B cell (primary cell): ENCODE results near the gene MAG. TPM values are rescaled to one million over a fixed set of nuclear protein-coding genes. Genes with fewer than 3 reads are reported as not detected.
A peak's percentile ranks its signal among the peaks of the same experiment; 100 is the strongest.

Experiments
- ATAC-seq: fragments of 200-7000 bp; cut with Tn5 transposase; one replicate; pipeline ENCODE4 v1.10.0; 2021; ENCODE audit warnings: low read depth, mild to moderate bottlenecking, moderate number of reproducible peaks, moderate library complexity
- CTCF ChIA-PET: fragments of 350-600 bp; sonication (Branson Sonifier 250); formaldehyde crosslinking; loops from one replicate; lab custom pipeline; 2021; ENCODE audit warnings: antibody characterized with exemption, inconsistent platforms; lab: Charles Lee
- POLR2A ChIA-PET: fragments of 350-600 bp; sonication (Branson Sonifier 250); formaldehyde crosslinking; loops from one replicate; lab custom pipeline; 2021; ENCODE audit warnings: antibody characterized with exemption; lab: Charles Lee
- DNase-seq: peaks from one replicate; pipeline ENCODE4 v3.0.0; 2013
- H2AFZ ChIP-seq: 2 replicates; pipeline ENCODE4 v1.6.1; 2012; ENCODE audit warnings: mild to moderate bottlenecking, low read depth, low read length; ENCODE audit not compliant: insufficient read depth, poor library complexity, severe bottlenecking
- H3K27ac ChIP-seq, 2 donors: 1 replicate in 1 of 2; 2 replicates in 1 of 2; pipeline ENCODE4 v1.5.1; 2012 to 2013; ENCODE audit warnings: low read length in 2 of 2, mild to moderate bottlenecking in 2 of 2, moderate library complexity in 1 of 2
- H3K27me3 ChIP-seq, 4 experiments: fragments of 200-600 bp in 1 of 4; sonication (generic) in 1 of 4; replicated peaks in 1 of 4; 1 replicate in 2 of 4; 2 replicates in 2 of 4; pipeline versions ENCODE4 v1.6.1 to v1.7.0; 2013 to 2016; ENCODE audit warnings: low read length in 3 of 4, mild to moderate bottlenecking in 2 of 4, mixed read lengths in 1 of 4, moderate library complexity in 1 of 4; ENCODE audit not compliant: insufficient read depth in 4 of 4, control insufficient read depth in 3 of 4; ENCODE audit errors: control extremely low read depth in 1 of 4
- H3K36me3 ChIP-seq, 2 experiments: replicated peaks in 1 of 2; 1 replicate in 1 of 2; 2 replicates in 1 of 2; pipeline versions ENCODE4 v1.6.1 to v1.7.1; 2013; ENCODE audit warnings: low read length in 1 of 2; ENCODE audit not compliant: insufficient read depth in 2 of 2, control insufficient read depth in 1 of 2; ENCODE audit errors: control extremely low read depth in 1 of 2, extremely low read depth in 1 of 2
- H3K4me1 ChIP-seq, 2 donors: fragments of 200-600 bp in 1 of 2; sonication (generic) in 1 of 2; 1 replicate in 1 of 2; 2 replicates in 1 of 2; pipeline versions ENCODE4 v1.5.1 to v1.6.1; 2013 to 2017; ENCODE audit warnings: low read length in 2 of 2; ENCODE audit not compliant: control insufficient read depth in 2 of 2, insufficient read depth in 2 of 2
- H3K4me2 ChIP-seq: replicated peaks from 2 replicates; pipeline ENCODE3; 2012; ENCODE audit warnings: mild to moderate bottlenecking, low read depth, low read length; ENCODE audit not compliant: poor library complexity, severe bottlenecking
- H3K4me3 ChIP-seq, 5 experiments: fragments of 200-600 bp in 1 of 5; sonication (generic) in 1 of 5; 1 replicate in 3 of 5; 2 replicates in 2 of 5; pipeline versions ENCODE4 v1.5.1 to v1.7.0; 2011 to 2016; ENCODE audit warnings: low read length in 4 of 5, mild to moderate bottlenecking in 4 of 5, low read depth in 2 of 5, control low read depth in 1 of 5, moderate library complexity in 1 of 5; ENCODE audit not compliant: insufficient read depth in 1 of 5; ENCODE audit errors: control extremely low read depth in 1 of 5, extremely low read depth in 1 of 5
- H3K79me2 ChIP-seq: fragments of 200-600 bp; sonication (generic); one replicate; pipeline ENCODE4 v1.6.0; 2016; ENCODE audit warnings: low read length; ENCODE audit not compliant: control insufficient read depth, insufficient read depth
- H3K9ac ChIP-seq: fragments of 200-600 bp; sonication (generic); 2 replicates; pipeline ENCODE4 v1.6.1; 2017; ENCODE audit warnings: mild to moderate bottlenecking, low read length, moderate library complexity
- H3K9me3 ChIP-seq, 3 donors: one replicate each; pipeline versions ENCODE4 v1.6.1 to v1.7.1; 2013; ENCODE audit warnings: low read length in 2 of 3; ENCODE audit not compliant: control insufficient read depth in 2 of 3, insufficient read depth in 1 of 3; ENCODE audit errors: control extremely low read depth in 1 of 3
- H4K20me1 ChIP-seq: 2 replicates; pipeline ENCODE4 v1.6.0; 2012; ENCODE audit warnings: mild to moderate bottlenecking, low read length; ENCODE audit not compliant: insufficient read depth, control insufficient read depth, poor library complexity, severe bottlenecking
- H3K27ac Mint-ChIP-seq: one replicate; pipeline ENCODE4 v1.8.0; 2021; ENCODE audit warnings: mixed read lengths
- H3K27me3 Mint-ChIP-seq: one replicate; pipeline ENCODE4 v1.8.0; 2021; ENCODE audit warnings: mixed read lengths
- H3K4me1 Mint-ChIP-seq: one replicate; pipeline ENCODE4 v1.8.0; 2021; ENCODE audit warnings: mixed read lengths
- H3K4me3 Mint-ChIP-seq: one replicate; pipeline ENCODE4 v1.8.0; 2021; ENCODE audit warnings: mixed read lengths
- H3K9me3 Mint-ChIP-seq: one replicate; pipeline ENCODE4 v1.8.0; 2022; ENCODE audit warnings: mixed read lengths; ENCODE audit not compliant: insufficient read depth
- CTCF ChIP-seq: fragments of 200-600 bp; IDR thresholded peaks from one replicate; pipeline ENCODE4 v1.8.0; 2022; ENCODE audit warnings: antibody characterized with exemption, mild to moderate bottlenecking
- EZH2 ChIP-seq: IDR thresholded peaks from 2 replicates; pipeline ENCODE4 v1.6.1; 2012; ENCODE audit warnings: borderline replicate concordance, low read depth, mild to moderate bottlenecking, moderate library complexity, low read length; ENCODE audit not compliant: insufficient read depth, poor library complexity, severe bottlenecking
- WGBS: methylation state at CpG from one replicate; pipeline ENCODE4 v1.1.5; 2013; ENCODE audit warnings: missing lambda C conversion rate; ENCODE audit not compliant: insufficient coverage; 5-methylcytosine and 5-hydroxymethylcytosine counted together
- intact Hi-C: fragments of 100-400 bp; cut with micrococcal nuclease; formaldehyde crosslinking; loops from one replicate; pipeline ENCODE4 v1.10.0; 2022
- polyA plus RNA-seq: library from polyadenylated mRNA; depleted of rRNA; stranded (reverse); fragments of >200 nt; gene quantifications from 2 replicates; pipeline ENCODE4 v1.2.3, GENCODE V29; 2012
- total RNA-seq, 2 donors: library from RNA; stranded (reverse); fragments of 120-200 nt in 1 of 2; gene quantifications; 1 replicate in 1 of 2; 2 replicates in 1 of 2; pipeline versions ENCODE4 v1.2.3 to v1.2.4, GENCODE V29; 2013 to 2022

The MAG gene
- total and polyA plus RNA-seq, 2 donors (not counting 1 experiment from before 2014, with no cell fraction given): 0.12 to 0.58 TPM

- no peaks in the 10 kb centered on the region for H3K27me3 ChIP-seq
- ATAC-seq (no peak), DNase-seq (no peak)
- H3K4me2 ChIP-seq: no peak overlapping the region
- Mint-ChIP-seq H3K4me1 (peaks cover 27% of the 10 kb centered on the region), H3K27ac (no peak overlapping the region), H3K9me3 (no peaks in the 10 kb centered on the region), H3K27me3 (no peaks in the 10 kb centered on the region), H3K4me3 (no peak overlapping the region)
- H3K9me3 ChIP-seq: no peaks in the 10 kb centered on the region
- H3K4me3 ChIP-seq: no peak overlapping the region
- WGBS: 86% methylated on average over 5 of the region's 5 CpGs
- H3K79me2 ChIP-seq: no peaks in the 10 kb centered on the region
- peaks cover 0 to 8% of the 10 kb centered on the region in 2 donors for H3K4me1 ChIP-seq
- H3K9ac ChIP-seq: no peak overlapping the region
- no peaks in the 10 kb centered on the region for H4K20me1 ChIP-seq
- intact Hi-C loops: no loop called here
- H3K36me3 ChIP-seq: no peaks in the 10 kb centered on the region
- no peak for TF ChIP-seq CTCF
- TF ChIP-seq EZH2: no peak
- CTCF ChIA-PET: interaction anchor here (1.6 kb wide), 1 partner anchor 13 kb away, joined by 3 read pairs; no protein-coding TSS in a partner anchor
- H3K27ac ChIP-seq: no peak overlapping the region
- POLR2A ChIA-PET: interaction anchor here (1.1 kb wide), 1 partner anchor 48 kb away, joined by 3 read pairs; no protein-coding TSS in a partner anchor
- H2AFZ ChIP-seq: no peak overlapping the region
Observed at GRCh38 chr19:35288906-35289305, 3.1 kb upstream of the MAG start.

GRCh38 chr19:35290381-35291127 lies 1.4 kb upstream of the MAG start:
- H3K27ac ChIP-seq: no peak overlapping the region
- peaks cover 0 to 4% (median 0%) of the 10 kb centered on the region in 3 donors for H3K9me3 ChIP-seq
- H4K20me1 ChIP-seq: no peaks in the 10 kb centered on the region
- ChIA-PET POLR2A (no interaction called here), CTCF (interaction anchor here (1.6 kb wide), 1 partner anchor 15 kb away, joined by 3 read pairs; no protein-coding TSS in a partner anchor)
- peaks cover 30% of the 10 kb centered on the region for H3K4me1 Mint-ChIP-seq
- ATAC-seq (no peak), DNase-seq (no peak)
- no peak overlapping the region for H3K4me2 ChIP-seq
- H3K27me3 Mint-ChIP-seq: no peaks in the 10 kb centered on the region
- intact Hi-C loops: no loop called here
- no peak overlapping the region for H3K9ac ChIP-seq
- peaks cover 8 to 21% of the 10 kb centered on the region in 2 donors for H3K4me1 ChIP-seq
- H3K36me3 ChIP-seq: no peaks in the 10 kb centered on the region
- 95% methylated on average over 13 of the region's 20 CpGs for WGBS
- H3K27ac Mint-ChIP-seq: peak overlapping the region; percentile 37
- TF ChIP-seq CTCF: no peak
- TF ChIP-seq EZH2: no peak
- no peaks in the 10 kb centered on the region for H3K27me3 ChIP-seq
- no peak overlapping the region for H3K4me3 ChIP-seq
- no peaks in the 10 kb centered on the region for H3K9me3 Mint-ChIP-seq
- H3K79me2 ChIP-seq: no peaks in the 10 kb centered on the region
- no peak overlapping the region for H2AFZ ChIP-seq
- no peak overlapping the region for H3K4me3 Mint-ChIP-seq
